ENCODE results near the gene IRAK2.
"Not testable (repeated sequence)": the region's sequence is repeated elsewhere in the genome, so short reads cannot be mapped to it uniquely, and the experiment has no call there.

The IRAK2 gene

GRCh38 chr3:10268930-10269329 lies 104.2 kb downstream of the IRAK2 start:
- TF ChIP-seq CTCF (IDR thresholded peaks at IDR 0.05; ENCODE audit: low read length) (no peak), EZH2 (IDR thresholded peaks at IDR 0.05; ENCODE audit: borderline replicate concordance, low read length) (no peak)
- Histone ChIP-seq H3K36me3 (ENCODE audit: insufficient read depth, low read length) (peaks cover 95% of the 10 kb centered on the region), H3K4me2 (ENCODE audit: low read length) (no peak overlapping the region), H4K20me1 (ENCODE audit: insufficient read depth, low read length) (no peaks in the 10 kb centered on the region), H3K4me1 (ENCODE audit: insufficient read depth, low read length, severe bottlenecking) (peaks cover 10% of the 10 kb centered on the region), H3K79me2 (ENCODE audit: insufficient read depth, low read length) (peaks cover 82% of the 10 kb centered on the region), H2AFZ (ENCODE audit: low read length) (no peak overlapping the region), H3K4me3 (ENCODE audit: low read depth, low read length, poor library complexity, severe bottlenecking) (no peak overlapping the region), H3K27ac (ENCODE audit: low read depth, low read length, poor library complexity, severe bottlenecking) (no peak overlapping the region), H3K9me3 (ENCODE audit: low read length) (no peaks in the 10 kb centered on the region), H3F3A (ENCODE audit: insufficient read depth, low read length) (no peaks in the 10 kb centered on the region), H3K9ac (ENCODE audit: low read length) (no peak overlapping the region), H3K27me3 (ENCODE audit: insufficient read depth, low read length) (no peaks in the 10 kb centered on the region), H3K9me2 (ENCODE audit: low read depth, low read length) (no peaks in the 10 kb centered on the region)

- no peaks in the 10 kb centered on the region for H3K27me3 ChIP-seq (ENCODE audit: insufficient read depth, low read length)
- no peaks in the 10 kb centered on the region for H3F3A ChIP-seq (ENCODE audit: insufficient read depth, low read length)
- no peak overlapping the region for H3K4me2 ChIP-seq (ENCODE audit: low read length)
- peaks cover 82% of the 10 kb centered on the region for H3K79me2 ChIP-seq (ENCODE audit: insufficient read depth, low read length)
- no peak overlapping the region for H2AFZ ChIP-seq (ENCODE audit: low read length)
- no peaks in the 10 kb centered on the region for H4K20me1 ChIP-seq (ENCODE audit: insufficient read depth, low read length)
- no peak overlapping the region for H3K4me3 ChIP-seq (ENCODE audit: low read depth, low read length, poor library complexity, severe bottlenecking)
- H3K9ac ChIP-seq (ENCODE audit: low read length), result no peak overlapping the region
- H3K9me3 ChIP-seq (ENCODE audit: low read length), result no peaks in the 10 kb centered on the region
- H3K4me1 ChIP-seq (ENCODE audit: insufficient read depth, low read length, severe bottlenecking), result peaks cover 10% of the 10 kb centered on the region
- TF ChIP-seq EZH2 (IDR thresholded peaks at IDR 0.05; ENCODE audit: borderline replicate concordance, low read length), result no peak
- no peak for TF ChIP-seq CTCF (IDR thresholded peaks at IDR 0.05; ENCODE audit: low read length)
- H3K36me3 ChIP-seq (ENCODE audit: insufficient read depth, low read length), result peaks cover 96% of the 10 kb centered on the region
- H3K27ac ChIP-seq (ENCODE audit: low read depth, low read length, poor library complexity, severe bottlenecking), result no peak overlapping the region
- no peaks in the 10 kb centered on the region for H3K9me2 ChIP-seq (ENCODE audit: low read depth, low read length)
Observed at GRCh38 chr3:10269443-10269842, 104.7 kb downstream of the IRAK2 start.

GRCh38 chr3:10272476-10272875 lies 107.8 kb downstream of the IRAK2 start:
- not testable (repeated sequence) for H3K4me1 ChIP-seq (ENCODE audit: insufficient read depth, low read length, severe bottlenecking); H3K9me2 ChIP-seq (ENCODE audit: low read depth, low read length); H4K20me1 ChIP-seq (ENCODE audit: insufficient read depth, low read length); H2AFZ ChIP-seq (ENCODE audit: low read length); H3K9me3 ChIP-seq (ENCODE audit: low read length); H3K4me2 ChIP-seq (ENCODE audit: low read length); H3K4me3 ChIP-seq (ENCODE audit: low read depth, low read length, poor library complexity, severe bottlenecking); H3K9ac ChIP-seq (ENCODE audit: low read length); H3K27ac ChIP-seq (ENCODE audit: low read depth, low read length, poor library complexity, severe bottlenecking); H3F3A ChIP-seq (ENCODE audit: insufficient read depth, low read length); H3K27me3 ChIP-seq (ENCODE audit: insufficient read depth, low read length)
- Histone ChIP-seq H3K36me3 (ENCODE audit: insufficient read depth, low read length) (peaks cover 99% of the 10 kb centered on the region), H3K79me2 (ENCODE audit: insufficient read depth, low read length) (peaks cover 71% of the 10 kb centered on the region)

GRCh38 chr3:10272977-10273376 lies 108.3 kb downstream of the IRAK2 start:
- H3K4me2 ChIP-seq (ENCODE audit: low read length), result no peak overlapping the region
- TF ChIP-seq CTCF (IDR thresholded peaks at IDR 0.05; ENCODE audit: low read length) (no peak), EZH2 (IDR thresholded peaks at IDR 0.05; ENCODE audit: borderline replicate concordance, low read length) (no peak)

More at GRCh38 chr3:10272977-10273376, 108.3 kb downstream of the IRAK2 start:
- H3K9me2 ChIP-seq (ENCODE audit: low read depth, low read length), result no peaks in the 10 kb centered on the region
- no peaks in the 10 kb centered on the region for H4K20me1 ChIP-seq (ENCODE audit: insufficient read depth, low read length)
- H3K27ac ChIP-seq (ENCODE audit: low read depth, low read length, poor library complexity, severe bottlenecking), result no peak overlapping the region
- no peak overlapping the region for H3K9ac ChIP-seq (ENCODE audit: low read length)
- H2AFZ ChIP-seq (ENCODE audit: low read length), result no peak overlapping the region
- H3K79me2 ChIP-seq (ENCODE audit: insufficient read depth, low read length), result peaks cover 66% of the 10 kb centered on the region
- peaks cover 10% of the 10 kb centered on the region for H3K4me1 ChIP-seq (ENCODE audit: insufficient read depth, low read length, severe bottlenecking)
- H3K4me3 ChIP-seq (ENCODE audit: low read depth, low read length, poor library complexity, severe bottlenecking), result no peak overlapping the region
- no peaks in the 10 kb centered on the region for H3K9me3 ChIP-seq (ENCODE audit: low read length)
- no peaks in the 10 kb centered on the region for H3F3A ChIP-seq (ENCODE audit: insufficient read depth, low read length)
- H3K36me3 ChIP-seq (ENCODE audit: insufficient read depth, low read length), result peaks cover 99% of the 10 kb centered on the region
- no peaks in the 10 kb centered on the region for H3K27me3 ChIP-seq (ENCODE audit: insufficient read depth, low read length)

All from OCI-LY1 (cell line).